PFSK-1 (cell line): ENCODE measurements around the gene COPB1.

ENCODE experiments used
- FOXP2 ChIP-seq: optimal IDR thresholded peaks from 2 replicates; pipeline ENCODE3; 2011; ENCODE audit warnings: borderline replicate concordance, control low read depth, inconsistent platforms; ENCODE audit not compliant: insufficient read depth; ENCODE audit errors: extremely low read length, extremely low read depth
- POLR2AphosphoS5 ChIP-seq: IDR thresholded peaks from 2 replicates; pipeline ENCODE4 v1.6.1; 2012; ENCODE audit warnings: low read depth, mild to moderate bottlenecking, control low read depth, low read length, moderate library complexity
- SIN3A ChIP-seq: IDR thresholded peaks from 2 replicates; pipeline ENCODE4 v1.6.1; 2012; ENCODE audit warnings: mild to moderate bottlenecking, low read length, moderate library complexity, borderline replicate concordance; ENCODE audit not compliant: insufficient read depth
- TAF1 ChIP-seq: IDR thresholded peaks from 2 replicates; pipeline ENCODE4 v1.6.1; 2012; ENCODE audit warnings: low read length, control low read depth, borderline replicate concordance; ENCODE audit not compliant: insufficient read depth
- TF ChIP-seq, protein P1 (sequence below), 2 experiments: IDR thresholded peaks; 2 replicates each; pipeline versions ENCODE4 v1.6.1 to v1.8.0; 2011 to 2012; ENCODE audit warnings: low read depth in 2 of 2, low read length in 2 of 2, control low read depth in 1 of 2, inconsistent platforms in 1 of 2, mild to moderate bottlenecking in 1 of 2, moderate library complexity in 1 of 2; ENCODE audit not compliant: insufficient read depth in 1 of 2

Gene COPB1

DNA sequence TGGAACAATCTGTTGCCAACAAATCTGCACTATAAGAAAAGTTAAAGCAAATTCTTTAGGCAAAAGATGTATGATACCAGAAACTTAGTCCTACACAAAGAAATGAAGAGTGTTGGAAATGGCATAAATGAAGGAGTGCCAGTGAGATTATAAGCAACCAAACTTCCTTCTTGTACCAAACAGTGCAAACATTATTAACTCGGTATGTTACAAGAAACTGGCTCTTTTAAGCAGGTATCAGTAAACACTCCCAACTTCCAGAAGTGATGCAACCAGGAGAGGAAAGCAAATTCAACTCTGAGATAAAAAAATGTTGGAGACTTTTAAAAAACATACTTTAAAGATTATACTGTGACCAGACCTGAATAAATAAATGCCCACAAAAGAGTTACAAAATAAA, 28.5 kb downstream of the COPB1 start:
- TF ChIP-seq TAF1 (no peak), SIN3A (no peak), FOXP2 (no peak), POLR2AphosphoS5 (no peak)
- TF ChIP-seq, protein P1, sequence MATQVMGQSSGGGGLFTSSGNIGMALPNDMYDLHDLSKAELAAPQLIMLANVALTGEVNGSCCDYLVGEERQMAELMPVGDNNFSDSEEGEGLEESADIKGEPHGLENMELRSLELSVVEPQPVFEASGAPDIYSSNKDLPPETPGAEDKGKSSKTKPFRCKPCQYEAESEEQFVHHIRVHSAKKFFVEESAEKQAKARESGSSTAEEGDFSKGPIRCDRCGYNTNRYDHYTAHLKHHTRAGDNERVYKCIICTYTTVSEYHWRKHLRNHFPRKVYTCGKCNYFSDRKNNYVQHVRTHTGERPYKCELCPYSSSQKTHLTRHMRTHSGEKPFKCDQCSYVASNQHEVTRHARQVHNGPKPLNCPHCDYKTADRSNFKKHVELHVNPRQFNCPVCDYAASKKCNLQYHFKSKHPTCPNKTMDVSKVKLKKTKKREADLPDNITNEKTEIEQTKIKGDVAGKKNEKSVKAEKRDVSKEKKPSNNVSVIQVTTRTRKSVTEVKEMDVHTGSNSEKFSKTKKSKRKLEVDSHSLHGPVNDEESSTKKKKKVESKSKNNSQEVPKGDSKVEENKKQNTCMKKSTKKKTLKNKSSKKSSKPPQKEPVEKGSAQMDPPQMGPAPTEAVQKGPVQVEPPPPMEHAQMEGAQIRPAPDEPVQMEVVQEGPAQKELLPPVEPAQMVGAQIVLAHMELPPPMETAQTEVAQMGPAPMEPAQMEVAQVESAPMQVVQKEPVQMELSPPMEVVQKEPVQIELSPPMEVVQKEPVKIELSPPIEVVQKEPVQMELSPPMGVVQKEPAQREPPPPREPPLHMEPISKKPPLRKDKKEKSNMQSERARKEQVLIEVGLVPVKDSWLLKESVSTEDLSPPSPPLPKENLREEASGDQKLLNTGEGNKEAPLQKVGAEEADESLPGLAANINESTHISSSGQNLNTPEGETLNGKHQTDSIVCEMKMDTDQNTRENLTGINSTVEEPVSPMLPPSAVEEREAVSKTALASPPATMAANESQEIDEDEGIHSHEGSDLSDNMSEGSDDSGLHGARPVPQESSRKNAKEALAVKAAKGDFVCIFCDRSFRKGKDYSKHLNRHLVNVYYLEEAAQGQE (IDR thresholded peaks at IDR 0.05; ENCODE audit: insufficient read depth in 1 of 2, low read depth in 2 of 2, low read length in 2 of 2), result no peak

- TF ChIP-seq SIN3A, result no peak
- TF ChIP-seq, protein P1 (IDR thresholded peaks at IDR 0.05; ENCODE audit: insufficient read depth in 1 of 2, low read depth in 2 of 2, low read length in 2 of 2), result no peak
- no peak for TF ChIP-seq POLR2AphosphoS5
- TF ChIP-seq TAF1, result no peak
These were observed 36.0 kb downstream of the COPB1 start for GRCh38 chr11:14463623-14464022.

- TF ChIP-seq FOXP2, result no peak
- TF ChIP-seq POLR2AphosphoS5, result no peak
- TF ChIP-seq, protein P1 (IDR thresholded peaks at IDR 0.05; ENCODE audit: insufficient read depth in 1 of 2, low read depth in 2 of 2, low read length in 2 of 2), result no peak
- no peak for TF ChIP-seq TAF1
- no peak for TF ChIP-seq SIN3A
These were observed 39.5 kb downstream of the COPB1 start for GRCh38 chr11:14460147-14460546.

GRCh38 chr11:14458377-14458776, 41.2 kb downstream of the COPB1 start:
- TF ChIP-seq TAF1 (no peak), POLR2AphosphoS5 (no peak), FOXP2 (no peak), SIN3A (no peak)
- TF ChIP-seq, protein P1 (IDR thresholded peaks at IDR 0.05; ENCODE audit: insufficient read depth in 1 of 2, low read depth in 2 of 2, low read length in 2 of 2), result no peak

GRCh38 chr11:14455648-14456430, 43.8 kb downstream of the COPB1 start:
- TF ChIP-seq TAF1 (no peak), POLR2AphosphoS5 (no peak), FOXP2 (no peak), SIN3A (no peak)
